Thyroid gland (tissue), 4 donors: ENCODE results near the gene RNF213.

Source experiments
- CTCF ChIP-seq, 6 experiments: fragments of 200-600 bp in 3 of 6; fragments of 450-650 bp in 3 of 6; sonication (generic) in 3 of 6; IDR thresholded peaks; one replicate each; pipeline ENCODE4 v1.5.1; 2016 to 2019; ENCODE audit warnings: antibody characterized with exemption in 6 of 6, mild to moderate bottlenecking in 2 of 6, inconsistent platforms in 1 of 6, moderate library complexity in 1 of 6
- POLR2A ChIP-seq, 2 donors: fragments of 450-650 bp; IDR thresholded peaks; one replicate each; pipeline ENCODE4 v1.6.1; 2017; ENCODE audit warnings: antibody characterized with exemption in 2 of 2, mild to moderate bottlenecking in 2 of 2, moderate library complexity in 1 of 2

- TF ChIP-seq POLR2A (IDR thresholded peaks at IDR 0.05) (no peak), CTCF (IDR thresholded peaks at IDR 0.05) (no peak)
Measured at GRCh38 chr17:80356231-80356856, 95.7 kb downstream of the RNF213 start.
